ENCODE measurements around the gene NUDT16L1. TPM values are rescaled to one million over a fixed set of nuclear protein-coding genes. Genes with fewer than 3 reads are reported as not detected.

The NUDT16L1 gene
- total RNA-seq, 1 donor from 2014 or later, result 77.3 TPM

DNA sequence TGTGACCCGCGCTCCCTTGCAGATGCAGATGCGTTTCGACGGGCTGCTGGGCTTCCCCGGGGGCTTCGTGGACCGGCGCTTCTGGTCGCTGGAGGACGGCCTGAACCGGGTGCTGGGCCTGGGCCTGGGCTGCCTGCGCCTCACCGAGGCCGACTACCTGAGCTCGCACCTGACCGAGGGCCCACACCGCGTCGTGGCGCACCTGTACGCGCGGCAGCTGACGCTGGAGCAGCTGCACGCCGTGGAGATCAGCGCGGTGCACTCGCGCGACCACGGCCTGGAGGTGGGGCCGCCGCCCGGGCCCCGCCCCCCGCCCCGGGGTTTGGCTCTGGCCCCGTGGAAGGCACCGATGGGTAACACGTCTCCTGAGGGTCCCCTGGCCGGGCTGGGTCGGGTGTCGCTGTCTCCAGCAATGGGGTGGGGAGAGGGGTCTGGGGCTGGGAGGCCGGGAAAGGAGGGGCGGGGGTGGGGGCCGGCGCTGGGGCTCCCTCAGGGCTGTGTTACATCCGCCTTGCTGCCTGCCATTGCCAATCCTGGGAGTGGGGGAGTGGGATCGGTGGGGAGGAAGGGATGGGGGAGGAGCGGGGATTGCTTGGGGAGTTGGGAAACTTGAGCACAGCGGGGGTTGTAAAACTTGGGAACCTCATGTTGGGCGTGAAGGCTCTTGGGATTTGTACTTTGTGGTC is 737 bp downstream of the NUDT16L1 start:
- intact Hi-C loops (cut with DNase I), result loop anchor here (1.0 to 5.0 kb wide), 3 partner anchors 40 to 77 kb away; partner anchors contain the start of genes ANKS3 and DNAAF8

DNA sequence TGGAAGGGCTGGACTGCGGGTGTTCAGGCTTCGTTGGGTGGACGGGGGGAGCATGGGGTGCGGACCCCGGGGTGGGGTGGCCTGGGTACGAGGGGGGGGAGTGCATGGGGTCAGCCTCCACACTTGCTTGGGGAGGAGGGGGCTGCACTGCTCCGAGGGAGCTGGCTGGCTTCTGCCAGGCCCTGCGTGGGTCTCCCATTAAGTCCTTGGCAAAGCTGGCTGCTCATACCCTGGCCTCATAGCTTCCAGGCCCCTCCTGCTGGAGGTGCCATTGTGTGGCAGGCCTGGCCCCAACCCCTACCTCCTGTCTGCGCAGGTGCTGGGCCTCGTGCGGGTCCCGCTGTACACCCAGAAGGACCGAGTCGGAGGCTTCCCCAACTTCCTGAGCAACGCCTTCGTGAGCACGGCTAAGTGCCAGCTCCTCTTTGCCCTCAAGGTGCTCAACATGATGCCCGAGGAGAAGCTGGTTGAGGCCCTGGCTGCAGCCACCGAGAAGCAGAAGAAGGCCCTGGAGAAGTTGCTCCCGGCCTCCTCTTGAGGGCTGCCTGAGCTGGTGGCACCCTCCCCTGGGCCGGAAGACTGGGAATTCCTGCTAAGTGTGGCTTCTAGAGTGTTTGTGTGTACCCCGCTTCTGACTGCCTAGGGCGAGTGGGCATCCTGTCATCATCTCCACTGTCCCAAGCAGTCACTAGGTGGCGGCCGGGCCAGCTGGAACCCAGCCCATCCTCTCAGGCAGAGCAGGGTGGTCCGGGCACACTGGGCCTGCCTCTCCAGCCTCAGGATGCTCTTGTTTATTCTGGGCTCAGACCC is 1.5 kb downstream of the NUDT16L1 start:
- TF ChIP-seq, protein P1, sequence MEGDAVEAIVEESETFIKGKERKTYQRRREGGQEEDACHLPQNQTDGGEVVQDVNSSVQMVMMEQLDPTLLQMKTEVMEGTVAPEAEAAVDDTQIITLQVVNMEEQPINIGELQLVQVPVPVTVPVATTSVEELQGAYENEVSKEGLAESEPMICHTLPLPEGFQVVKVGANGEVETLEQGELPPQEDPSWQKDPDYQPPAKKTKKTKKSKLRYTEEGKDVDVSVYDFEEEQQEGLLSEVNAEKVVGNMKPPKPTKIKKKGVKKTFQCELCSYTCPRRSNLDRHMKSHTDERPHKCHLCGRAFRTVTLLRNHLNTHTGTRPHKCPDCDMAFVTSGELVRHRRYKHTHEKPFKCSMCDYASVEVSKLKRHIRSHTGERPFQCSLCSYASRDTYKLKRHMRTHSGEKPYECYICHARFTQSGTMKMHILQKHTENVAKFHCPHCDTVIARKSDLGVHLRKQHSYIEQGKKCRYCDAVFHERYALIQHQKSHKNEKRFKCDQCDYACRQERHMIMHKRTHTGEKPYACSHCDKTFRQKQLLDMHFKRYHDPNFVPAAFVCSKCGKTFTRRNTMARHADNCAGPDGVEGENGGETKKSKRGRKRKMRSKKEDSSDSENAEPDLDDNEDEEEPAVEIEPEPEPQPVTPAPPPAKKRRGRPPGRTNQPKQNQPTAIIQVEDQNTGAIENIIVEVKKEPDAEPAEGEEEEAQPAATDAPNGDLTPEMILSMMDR (IDR thresholded peaks at IDR 0.05), result peak in 1 of 3 experiments; percentile 10
- intact Hi-C loops (cut with DNase I), result loop anchor here (5.0 kb wide), 1 partner anchor 78 kb away; no protein-coding TSS in a partner anchor

More for the DNA sequence above, 737 bp downstream of the NUDT16L1 start:
- Histone ChIP-seq H3K36me3 (peaks cover 29 to 47% of the 10 kb centered on the region in 2 donors), H3K4me1 (peaks cover 15 to 32% of the 10 kb centered on the region in 2 donors), H3K27me3 (no peaks in the 10 kb centered on the region), H3K9me3 (no peaks in the 10 kb centered on the region), H3K4me3 (peak overlapping the region; percentile 85 to 93), H3K27ac (peak overlapping the region; percentile 74 to 83)
- DNase-seq (ENCODE audit: low spot score in 2 of 2), result peak in 1 of 2 donors; percentile 75
- TF ChIP-seq, protein P1 (IDR thresholded peaks at IDR 0.05), result no peak

DNA sequence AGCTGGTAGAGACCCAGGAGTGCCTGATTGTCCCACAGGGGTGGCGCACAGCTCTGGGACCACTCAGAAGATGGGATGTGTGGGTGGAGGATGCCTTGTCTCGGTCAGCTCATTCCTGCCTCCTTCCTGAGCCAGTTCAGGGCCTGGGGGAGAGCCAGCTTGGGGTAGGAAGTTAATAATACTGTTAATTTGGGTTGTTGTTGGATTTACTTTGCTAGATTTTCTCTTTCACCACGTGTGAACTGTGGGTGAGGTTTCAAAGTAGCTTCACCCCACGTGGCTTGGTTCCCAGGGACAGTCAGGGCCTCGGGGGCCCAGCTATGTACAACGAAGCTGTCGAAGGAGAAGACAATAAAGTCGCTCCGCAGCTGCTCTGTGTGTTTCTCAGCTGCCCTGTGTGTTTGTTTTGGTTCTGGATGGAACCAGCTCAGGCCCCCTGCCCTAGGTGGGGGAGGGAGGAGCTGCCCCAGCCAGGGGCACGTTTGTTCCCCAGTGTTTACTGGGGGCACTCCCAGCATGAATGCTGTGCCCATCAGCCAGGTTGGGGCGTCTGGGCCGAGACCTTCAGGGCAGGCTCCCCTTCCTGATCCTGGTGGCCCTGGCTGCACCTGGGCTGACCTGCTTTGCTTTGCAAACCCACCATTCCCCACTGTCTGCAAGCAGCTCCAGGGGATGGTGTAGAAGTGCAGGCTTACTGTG is 2.3 kb downstream of the NUDT16L1 start:
- Histone ChIP-seq H3K4me3 (peak overlapping the region in 1 of 2 donors; percentile 85), H3K27ac (peak overlapping the region; percentile 74 to 83), H3K4me1 (peaks cover 15 to 32% of the 10 kb centered on the region in 2 donors), H3K36me3 (peaks cover 44 to 51% of the 10 kb centered on the region in 2 donors), H3K9me3 (no peaks in the 10 kb centered on the region), H3K27me3 (no peaks in the 10 kb centered on the region)
- DNase-seq (ENCODE audit: low spot score in 2 of 2), result no peak
- intact Hi-C loops (cut with DNase I), result no loop called here
- TF ChIP-seq, protein P1 (IDR thresholded peaks at IDR 0.05), result no peak

More for the DNA sequence above, 1.5 kb downstream of the NUDT16L1 start:
- Histone ChIP-seq H3K4me3 (peak overlapping the region; percentile 85 to 93), H3K27ac (peak overlapping the region; percentile 74 to 83), H3K4me1 (peaks cover 15 to 32% of the 10 kb centered on the region in 2 donors), H3K27me3 (no peaks in the 10 kb centered on the region), H3K36me3 (peaks cover 36 to 50% of the 10 kb centered on the region in 2 donors), H3K9me3 (no peaks in the 10 kb centered on the region)
- peak in 1 of 2 donors; percentile 72 for DNase-seq (ENCODE audit: low spot score in 2 of 2)

DNA sequence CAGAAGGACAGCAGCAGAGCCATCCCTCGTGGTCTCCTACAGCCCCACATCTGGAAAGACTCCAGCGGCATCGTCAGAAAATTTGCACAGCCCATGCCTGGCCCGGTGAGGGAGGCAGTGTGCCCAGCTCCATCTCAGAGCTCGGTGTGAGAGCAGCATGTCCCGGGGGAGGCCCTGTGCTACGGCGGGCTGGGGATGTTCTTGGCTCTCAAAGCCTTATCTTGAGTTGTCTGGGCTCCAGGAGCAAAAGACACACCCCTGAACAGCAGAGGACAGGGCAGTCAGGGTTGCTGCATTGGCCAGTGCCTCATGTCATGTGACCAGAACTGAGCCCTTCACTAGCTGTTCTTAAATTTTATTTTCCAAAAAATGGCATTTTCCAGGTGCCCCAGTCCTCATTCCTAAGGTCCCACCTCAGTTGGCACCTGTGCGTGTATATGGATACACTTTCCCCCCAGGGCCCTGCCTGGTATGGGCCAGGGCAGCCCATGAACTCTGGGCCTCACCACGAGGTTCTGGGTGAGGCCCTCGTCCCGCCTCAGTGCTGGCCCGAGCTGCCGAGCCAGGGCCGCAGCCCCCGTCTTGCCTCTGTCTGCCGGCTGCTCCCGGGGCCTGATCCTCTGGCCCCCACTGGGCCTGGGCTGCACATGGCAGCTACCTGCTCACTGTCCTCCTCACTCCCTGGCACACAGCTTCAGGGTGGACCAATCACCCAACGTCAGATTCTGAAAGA is 3.0 kb downstream of the NUDT16L1 start:
- peak in 1 of 2 donors; percentile 73 for DNase-seq (ENCODE audit: low spot score in 2 of 2)
- no peaks in the 10 kb centered on the region for H3K9me3 ChIP-seq
- no peaks in the 10 kb centered on the region for H3K27me3 ChIP-seq
- TF ChIP-seq, protein P1 (IDR thresholded peaks at IDR 0.05), result no peak
- intact Hi-C loops (cut with DNase I), result no loop called here
- peaks cover 15 to 32% of the 10 kb centered on the region in 2 donors for H3K4me1 ChIP-seq
- H3K4me3 ChIP-seq, result no peak overlapping the region
- H3K36me3 ChIP-seq, result peaks cover 50 to 58% of the 10 kb centered on the region in 2 donors
- H3K27ac ChIP-seq, result peak overlapping the region; percentile 33 to 83

All from ascending aorta (tissue), 2 donors.